C4-2B (cell line): Measurements from ENCODE around the gene COG7.
"Not testable (repeated sequence)": the region's sequence is repeated elsewhere in the genome, so short reads cannot be mapped to it uniquely, and the experiment has no call there.

Source experiments
- H3K27ac ChIP-seq: fragments of 450-650 bp; 2 replicates; pipeline ENCODE4 v1.5.1; 2017
- CTCF ChIP-seq: fragments of 450-650 bp; conservative IDR thresholded peaks from 2 replicates; pipeline ENCODE4 v1.5.1; 2017; ENCODE audit warnings: mild to moderate bottlenecking
- ZFX ChIP-seq: fragments of 450-650 bp; IDR thresholded peaks from 2 replicates; pipeline ENCODE4 v1.6.1; 2017

The COG7 gene

DNA sequence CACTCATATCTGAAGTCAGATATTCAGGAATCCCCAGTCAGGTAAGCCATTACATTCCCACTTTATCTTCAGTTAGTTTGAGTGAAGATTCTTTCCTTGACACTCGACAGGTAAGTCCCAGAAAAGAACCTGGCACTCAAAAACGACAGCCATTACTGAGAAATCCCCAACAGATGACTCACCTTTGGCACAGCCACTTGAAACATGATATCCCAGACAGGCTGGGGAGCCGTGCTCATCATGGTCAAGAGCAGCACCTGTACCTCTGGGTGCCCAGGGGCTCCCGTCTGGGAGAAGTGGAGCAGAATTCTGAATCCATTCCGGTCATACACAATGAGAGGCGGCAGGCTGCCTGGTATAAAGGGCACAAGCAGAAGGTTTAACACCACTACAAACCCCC is 16.8 kb upstream of the COG7 start:
- TF ChIP-seq ZFX = no peak
- TF ChIP-seq CTCF = no peak
- H3K27ac ChIP-seq = no peak overlapping the region

GRCh38 chr16:23466162-23466885 is 13.3 kb upstream of the COG7 start:
- H3K27ac ChIP-seq = no peak overlapping the region
- TF ChIP-seq CTCF (no peak), ZFX (no peak)

GRCh38 chr16:23465179-23465578 is 12.2 kb upstream of the COG7 start:
- TF ChIP-seq ZFX = no peak
- TF ChIP-seq CTCF = no peak
- no peak overlapping the region for H3K27ac ChIP-seq

DNA sequence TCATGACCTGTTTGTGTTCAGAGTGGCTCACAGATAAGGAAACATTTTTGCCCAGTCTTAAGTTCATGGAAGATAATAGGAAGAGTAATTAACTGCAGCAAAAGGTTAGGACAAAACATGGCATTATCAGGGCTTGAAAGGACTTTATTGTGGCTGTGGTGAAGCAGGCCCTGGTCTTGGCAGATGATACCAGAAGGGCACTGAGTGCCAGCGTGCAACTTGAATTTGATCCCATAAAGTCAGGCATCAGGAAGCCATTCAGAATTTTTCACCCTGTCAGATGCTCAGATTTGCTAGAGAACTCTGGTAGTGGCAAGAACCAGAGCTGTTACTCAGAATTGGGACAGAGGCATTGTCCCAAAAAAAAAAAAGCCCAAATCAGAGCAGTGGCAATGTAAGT is 11.2 kb upstream of the COG7 start:
- no peak for TF ChIP-seq CTCF
- H3K27ac ChIP-seq = no peak overlapping the region

- not testable (repeated sequence) for H3K27ac ChIP-seq
These were observed 10.0 kb upstream of the COG7 start for GRCh38 chr16:23462994-23463393.

DNA sequence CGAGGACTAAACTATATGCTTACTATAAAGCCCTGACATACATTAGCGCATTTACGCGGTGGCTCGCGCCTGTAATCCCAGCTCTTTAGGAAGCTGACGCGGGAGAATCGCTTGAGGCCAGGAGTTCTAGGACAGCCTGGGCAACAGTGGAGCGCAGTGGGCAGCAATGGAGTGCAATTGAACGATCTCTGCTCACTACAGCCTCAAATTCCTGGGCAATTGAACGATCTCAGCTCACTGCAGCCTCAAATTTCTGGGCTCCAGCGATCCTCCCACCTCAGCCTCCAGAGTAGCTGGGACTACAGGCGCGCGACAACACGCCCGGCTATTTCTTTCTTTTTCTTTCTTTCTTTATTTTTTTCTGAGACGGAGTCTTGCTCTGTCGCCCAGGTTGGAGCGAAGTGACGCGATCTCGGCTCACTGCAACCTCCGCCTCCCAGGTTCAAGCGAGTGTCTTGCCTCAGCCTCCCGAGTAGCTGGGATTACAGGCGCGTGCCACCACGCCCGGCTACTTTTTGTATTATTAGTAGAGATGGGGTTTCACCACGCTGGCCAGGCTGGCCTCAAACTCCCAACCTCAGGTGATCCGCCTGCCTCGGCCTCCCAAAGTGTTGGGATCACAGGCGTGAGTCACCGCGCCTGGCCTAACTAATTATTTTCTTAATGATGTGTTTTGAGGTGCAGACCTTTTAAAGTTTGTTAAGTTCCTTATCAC is 506 bp upstream of the COG7 start:
- no peak for TF ChIP-seq CTCF
- no peak for TF ChIP-seq ZFX
- H3K27ac ChIP-seq = peak overlapping the region; percentile 88

- TF ChIP-seq CTCF (no peak), ZFX (no peak)
- H3K27ac ChIP-seq = peak overlapping the region; percentile 88
These were observed 793 bp downstream of the COG7 start for GRCh38 chr16:23452221-23452571.

DNA sequence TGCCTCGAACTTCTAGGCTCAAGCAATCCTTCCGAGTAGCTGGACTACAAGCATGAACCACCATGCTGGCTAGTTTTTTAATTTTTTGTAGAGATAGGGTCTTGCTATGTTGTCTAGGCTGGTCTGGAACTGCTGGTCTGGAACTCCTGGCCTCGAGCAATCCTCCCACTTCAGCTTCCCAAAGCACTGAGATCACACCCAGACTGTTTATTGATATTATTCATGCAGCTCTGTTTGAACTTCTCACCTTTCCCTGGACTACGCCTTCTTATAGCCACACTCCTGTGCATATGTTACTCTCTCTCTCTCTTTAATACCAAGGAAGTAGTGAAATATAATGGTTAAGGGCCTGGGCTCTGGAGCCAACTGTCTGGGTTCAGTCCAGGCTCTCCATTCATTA is 4.6 kb downstream of the COG7 start:
- no peak overlapping the region for H3K27ac ChIP-seq
- TF ChIP-seq ZFX = no peak
- no peak for TF ChIP-seq CTCF

- H3K27ac ChIP-seq = not testable (repeated sequence)
These were observed 15.4 kb downstream of the COG7 start for GRCh38 chr16:23437542-23437941.
